Immature natural killer cell (primary cell): ENCODE results near the gene HADHA. TPM values are rescaled to one million over a fixed set of nuclear protein-coding genes. Genes with fewer than 3 reads are reported as not detected.
"Not testable (repeated sequence)": the region's sequence is repeated elsewhere in the genome, so short reads cannot be mapped to it uniquely, and the experiment has no call there.

Experiments used
- DNase-seq, 3 donors: peaks; one replicate each; pipeline ENCODE4 v3.0.0; 2022; ENCODE audit warnings: mixed read lengths in 1 of 3
- H3K27ac Mint-ChIP-seq, 6 donors: one replicate each; pipeline ENCODE4 v1.8.0; 2020; ENCODE audit warnings: mixed read lengths in 6 of 6, mild to moderate bottlenecking in 5 of 6, inconsistent platforms in 4 of 6, moderate library complexity in 3 of 6
- H3K27me3 Mint-ChIP-seq, 3 donors: one replicate each; pipeline ENCODE4 v1.8.0; 2020 to 2021; ENCODE audit warnings: low read depth in 3 of 3, mild to moderate bottlenecking in 3 of 3, mixed read lengths in 3 of 3, moderate library complexity in 3 of 3, inconsistent platforms in 1 of 3
- H3K36me3 Mint-ChIP-seq, 3 donors: one replicate each; pipeline ENCODE4 v1.8.0; 2020; ENCODE audit warnings: mixed read lengths in 3 of 3, inconsistent platforms in 2 of 3, mild to moderate bottlenecking in 2 of 3
- H3K4me1 Mint-ChIP-seq, 2 donors: one replicate each; pipeline ENCODE4 v1.8.0; 2020; ENCODE audit warnings: inconsistent platforms in 2 of 2, mild to moderate bottlenecking in 2 of 2, mixed read lengths in 2 of 2, moderate library complexity in 1 of 2
- H3K4me3 Mint-ChIP-seq, 5 donors: one replicate each; pipeline ENCODE4 v1.8.0; 2020; ENCODE audit warnings: mild to moderate bottlenecking in 5 of 5, mixed read lengths in 5 of 5, inconsistent platforms in 3 of 5, moderate library complexity in 3 of 5
- H3K9me3 Mint-ChIP-seq, 6 donors: one replicate each; pipeline ENCODE4 v1.8.0; 2020; ENCODE audit warnings: mild to moderate bottlenecking in 6 of 6, mixed read lengths in 6 of 6, inconsistent platforms in 4 of 6, moderate library complexity in 3 of 6
- polyA plus RNA-seq, 3 donors: library from polyadenylated mRNA; unstranded; fragments of 300-500 nt; fragmentation: Illumina TruSeq; gene quantifications; one replicate each; pipeline ENCODE4 v1.2.3, GENCODE V29; 2021

HADHA gene
- polyA plus RNA-seq, 3 donors from 2014 or later: 94.4 to 132 (median 118) TPM

GRCh38 chr2:26268670-26269385 is 24.4 kb upstream of the HADHA start:
- not testable (repeated sequence) for DNase-seq, H3K4me1 Mint-ChIP-seq, H3K4me3 Mint-ChIP-seq, H3K9me3 Mint-ChIP-seq, H3K27me3 Mint-ChIP-seq
- H3K36me3 Mint-ChIP-seq: peaks cover 7 to 18% (median 13%) of the 10 kb centered on the region in 3 donors
- H3K27ac Mint-ChIP-seq: peak overlapping the region in 1 of 6 donors; percentile 55

GRCh38 chr2:26268213-26268612 is 23.8 kb upstream of the HADHA start:
- no peak overlapping the region for H3K4me3 Mint-ChIP-seq
- no peaks in the 10 kb centered on the region for H3K9me3 Mint-ChIP-seq
- peaks cover 10 to 22% (median 17%) of the 10 kb centered on the region in 3 donors for H3K36me3 Mint-ChIP-seq
- no peak overlapping the region for H3K27ac Mint-ChIP-seq
- no peak for DNase-seq
- no peaks in the 10 kb centered on the region for H3K27me3 Mint-ChIP-seq
- H3K4me1 Mint-ChIP-seq: no peaks in the 10 kb centered on the region

GRCh38 chr2:26258836-26259235 is 14.4 kb upstream of the HADHA start:
- not testable (repeated sequence) for H3K4me3 Mint-ChIP-seq, H3K27ac Mint-ChIP-seq, H3K9me3 Mint-ChIP-seq, H3K4me1 Mint-ChIP-seq, DNase-seq, H3K27me3 Mint-ChIP-seq
- H3K36me3 Mint-ChIP-seq: peaks cover 12 to 19% (median 14%) of the 10 kb centered on the region in 3 donors

GRCh38 chr2:26255759-26256384 is 11.4 kb upstream of the HADHA start:
- no peak overlapping the region for H3K27ac Mint-ChIP-seq
- H3K36me3 Mint-ChIP-seq: peaks cover 8 to 13% (median 11%) of the 10 kb centered on the region in 3 donors
- H3K4me3 Mint-ChIP-seq: no peak overlapping the region
- H3K4me1 Mint-ChIP-seq: peaks cover 0 to 28% of the 10 kb centered on the region in 2 donors
- no peaks in the 10 kb centered on the region for H3K9me3 Mint-ChIP-seq
- no peak for DNase-seq
- no peaks in the 10 kb centered on the region for H3K27me3 Mint-ChIP-seq

- Mint-ChIP-seq H3K4me3 (no peak overlapping the region), H3K27ac (no peak overlapping the region)
These were observed 7.5 kb upstream of the HADHA start for GRCh38 chr2:26251893-26252292.

GRCh38 chr2:26249625-26250024 is 5.2 kb upstream of the HADHA start:
- H3K36me3 Mint-ChIP-seq: peaks cover 0 to 1% (median 0%) of the 10 kb centered on the region in 3 donors
- H3K4me3 Mint-ChIP-seq: no peak overlapping the region
- no peak for DNase-seq
- H3K27me3 Mint-ChIP-seq: peaks cover 4 to 6% (median 5%) of the 10 kb centered on the region in 3 donors
- H3K9me3 Mint-ChIP-seq: no peaks in the 10 kb centered on the region
- peaks cover 26 to 46% of the 10 kb centered on the region in 2 donors for H3K4me1 Mint-ChIP-seq
- no peak overlapping the region for H3K27ac Mint-ChIP-seq

More at GRCh38 chr2:26251893-26252292, 7.5 kb upstream of the HADHA start:
- Mint-ChIP-seq H3K27me3 (no peaks in the 10 kb centered on the region), H3K4me1 (peaks cover 5 to 34% of the 10 kb centered on the region in 2 donors), H3K36me3 (peaks cover 0 to 6% (median 3%) of the 10 kb centered on the region in 3 donors), H3K9me3 (no peaks in the 10 kb centered on the region)
- DNase-seq: no peak

GRCh38 chr2:26246818-26247217 is 2.4 kb upstream of the HADHA start:
- H3K4me1 Mint-ChIP-seq: peaks cover 47 to 57% of the 10 kb centered on the region in 2 donors
- peaks cover 5 to 14% (median 13%) of the 10 kb centered on the region in 3 donors for H3K27me3 Mint-ChIP-seq
- DNase-seq: no peak
- H3K36me3 Mint-ChIP-seq: no peaks in the 10 kb centered on the region
- peak overlapping the region; percentile 48 to 99 (median 51) for H3K4me3 Mint-ChIP-seq
- H3K27ac Mint-ChIP-seq: peak overlapping the region in 4 of 6 donors; percentile 35 to 94 (median 56)
- H3K9me3 Mint-ChIP-seq: no peaks in the 10 kb centered on the region

GRCh38 chr2:26245810-26246209 is 1.4 kb upstream of the HADHA start:
- peaks cover 5 to 14% (median 13%) of the 10 kb centered on the region in 3 donors for H3K27me3 Mint-ChIP-seq
- H3K36me3 Mint-ChIP-seq: no peaks in the 10 kb centered on the region
- H3K4me1 Mint-ChIP-seq: peaks cover 50 to 59% of the 10 kb centered on the region in 2 donors
- peak in 2 of 3 donors; percentile 7 to 8 for DNase-seq
- peak overlapping the region; percentile 94 to 100 (median 99) for H3K27ac Mint-ChIP-seq
- H3K4me3 Mint-ChIP-seq: peak overlapping the region; percentile 95 to 100 (median 99)
- no peaks in the 10 kb centered on the region for H3K9me3 Mint-ChIP-seq

- peaks cover 54 to 64% of the 10 kb centered on the region in 2 donors for H3K4me1 Mint-ChIP-seq
- DNase-seq: peak in 1 of 3 donors; percentile 40
- H3K36me3 Mint-ChIP-seq: no peaks in the 10 kb centered on the region
- H3K9me3 Mint-ChIP-seq: no peaks in the 10 kb centered on the region
- peaks cover 5 to 14% (median 13%) of the 10 kb centered on the region in 3 donors for H3K27me3 Mint-ChIP-seq
- peak overlapping the region; percentile 95 to 100 (median 99) for H3K4me3 Mint-ChIP-seq
- peak overlapping the region; percentile 94 to 100 (median 99) for H3K27ac Mint-ChIP-seq
These were observed 850 bp upstream of the HADHA start for GRCh38 chr2:26245231-26245732.

GRCh38 chr2:26243470-26244308 is 743 bp downstream of the HADHA start:
- H3K36me3 Mint-ChIP-seq: no peaks in the 10 kb centered on the region
- H3K4me1 Mint-ChIP-seq: peaks cover 64 to 79% of the 10 kb centered on the region in 2 donors
- H3K27me3 Mint-ChIP-seq: peaks cover 5 to 14% (median 13%) of the 10 kb centered on the region in 3 donors
- H3K27ac Mint-ChIP-seq: peak overlapping the region; percentile 94 to 100 (median 99)
- no peak for DNase-seq
- peak overlapping the region; percentile 95 to 100 (median 99) for H3K4me3 Mint-ChIP-seq
- no peaks in the 10 kb centered on the region for H3K9me3 Mint-ChIP-seq

- DNase-seq: no peak
- H3K36me3 Mint-ChIP-seq: peaks cover 0 to 4% (median under 1%) of the 10 kb centered on the region in 3 donors
- H3K4me3 Mint-ChIP-seq: peak overlapping the region in 3 of 5 donors; percentile 41 to 47 (median 46)
- peak overlapping the region in 2 of 6 donors; percentile 32 to 38 for H3K27ac Mint-ChIP-seq
- peaks cover 62 to 74% of the 10 kb centered on the region in 2 donors for H3K4me1 Mint-ChIP-seq
- H3K9me3 Mint-ChIP-seq: no peaks in the 10 kb centered on the region
- H3K27me3 Mint-ChIP-seq: peaks cover 5 to 14% (median 13%) of the 10 kb centered on the region in 3 donors
These were observed 2.5 kb downstream of the HADHA start for GRCh38 chr2:26241928-26242436.

- no peaks in the 10 kb centered on the region for H3K9me3 Mint-ChIP-seq
- H3K4me3 Mint-ChIP-seq: no peak overlapping the region
- H3K4me1 Mint-ChIP-seq: peaks cover 33 to 44% of the 10 kb centered on the region in 2 donors
- H3K27ac Mint-ChIP-seq: no peak overlapping the region
- peaks cover 9 to 12% (median 11%) of the 10 kb centered on the region in 3 donors for H3K36me3 Mint-ChIP-seq
- peaks cover 0 to 1% (median 0%) of the 10 kb centered on the region in 3 donors for H3K27me3 Mint-ChIP-seq
- no peak for DNase-seq
These were observed 6.0 kb downstream of the HADHA start for GRCh38 chr2:26238311-26238958.

GRCh38 chr2:26237868-26238267 is 6.6 kb downstream of the HADHA start:
- Mint-ChIP-seq H3K27ac (no peak overlapping the region), H3K4me1 (peaks cover 28 to 38% of the 10 kb centered on the region in 2 donors), H3K9me3 (no peaks in the 10 kb centered on the region), H3K4me3 (no peak overlapping the region), H3K27me3 (no peaks in the 10 kb centered on the region), H3K36me3 (peaks cover 12 to 16% (median 14%) of the 10 kb centered on the region in 3 donors)
- DNase-seq: no peak
